Choroid plexus epithelial cell (primary cell): Measurements from ENCODE around the gene NMS.
A peak's percentile ranks its signal among the peaks of the same experiment; 100 is the strongest.

Experiments used
- DNase-seq: peaks from one replicate; pipeline ENCODE4 v3.0.0-alpha.2; 2010; ENCODE audit warnings: low read depth
- H3K4me3 ChIP-seq: 2 replicates; pipeline ENCODE4 v1.5.1; 2011; ENCODE audit warnings: low read depth, mild to moderate bottlenecking, control low read depth, low read length, moderate library complexity
- TF ChIP-seq, protein P1 (sequence below): conservative IDR thresholded peaks from 2 replicates; pipeline ENCODE4 v1.5.1; 2011; ENCODE audit warnings: low read depth, mild to moderate bottlenecking, control low read depth, inconsistent platforms, low read length, moderate library complexity

The NMS gene

DNA sequence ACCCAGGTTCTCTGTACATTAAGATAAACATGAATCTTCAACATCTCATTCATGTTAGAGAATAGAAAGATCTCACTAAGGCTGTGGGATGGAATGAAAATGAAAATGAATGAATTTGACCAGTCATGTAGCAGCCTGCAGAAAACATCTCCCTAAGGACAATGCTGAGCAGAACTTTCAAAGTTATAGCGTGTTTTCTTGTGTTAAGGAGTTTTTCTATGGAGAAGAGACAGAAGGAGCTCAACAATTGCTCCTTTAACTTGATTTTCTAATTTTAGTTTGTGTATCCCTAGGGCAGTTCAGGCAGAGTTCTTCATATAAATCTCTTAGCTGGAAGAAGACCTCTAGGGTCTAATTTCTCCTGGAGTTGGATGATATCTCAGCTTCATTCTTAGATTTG, 47.3 kb downstream of the NMS start:
- no peak overlapping the region for H3K4me3 ChIP-seq
- TF ChIP-seq, protein P1, sequence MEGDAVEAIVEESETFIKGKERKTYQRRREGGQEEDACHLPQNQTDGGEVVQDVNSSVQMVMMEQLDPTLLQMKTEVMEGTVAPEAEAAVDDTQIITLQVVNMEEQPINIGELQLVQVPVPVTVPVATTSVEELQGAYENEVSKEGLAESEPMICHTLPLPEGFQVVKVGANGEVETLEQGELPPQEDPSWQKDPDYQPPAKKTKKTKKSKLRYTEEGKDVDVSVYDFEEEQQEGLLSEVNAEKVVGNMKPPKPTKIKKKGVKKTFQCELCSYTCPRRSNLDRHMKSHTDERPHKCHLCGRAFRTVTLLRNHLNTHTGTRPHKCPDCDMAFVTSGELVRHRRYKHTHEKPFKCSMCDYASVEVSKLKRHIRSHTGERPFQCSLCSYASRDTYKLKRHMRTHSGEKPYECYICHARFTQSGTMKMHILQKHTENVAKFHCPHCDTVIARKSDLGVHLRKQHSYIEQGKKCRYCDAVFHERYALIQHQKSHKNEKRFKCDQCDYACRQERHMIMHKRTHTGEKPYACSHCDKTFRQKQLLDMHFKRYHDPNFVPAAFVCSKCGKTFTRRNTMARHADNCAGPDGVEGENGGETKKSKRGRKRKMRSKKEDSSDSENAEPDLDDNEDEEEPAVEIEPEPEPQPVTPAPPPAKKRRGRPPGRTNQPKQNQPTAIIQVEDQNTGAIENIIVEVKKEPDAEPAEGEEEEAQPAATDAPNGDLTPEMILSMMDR, result no peak
- DNase-seq, result no peak

DNA sequence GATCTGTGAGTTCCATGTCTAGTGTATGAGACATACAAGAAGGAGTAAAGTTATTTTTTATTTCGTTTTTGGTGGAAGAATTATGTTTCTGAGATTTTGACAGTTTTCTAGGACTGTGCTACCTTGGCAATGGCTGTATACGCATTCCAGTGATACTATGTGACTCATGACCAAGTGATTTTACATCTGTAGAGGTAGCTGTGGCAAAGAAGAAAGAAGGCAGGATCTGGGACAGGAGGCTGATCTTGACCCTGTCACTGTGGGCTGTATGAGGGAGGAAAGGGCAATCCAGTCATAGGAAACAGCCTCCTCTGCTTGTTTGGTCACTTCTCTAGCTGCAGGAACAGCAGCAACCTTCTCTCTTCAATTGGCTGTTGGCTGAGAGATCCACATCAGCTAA, 48.5 kb downstream of the NMS start:
- H3K4me3 ChIP-seq, result no peak overlapping the region
- TF ChIP-seq, protein P1, result no peak
- peak; percentile 7 for DNase-seq

DNA sequence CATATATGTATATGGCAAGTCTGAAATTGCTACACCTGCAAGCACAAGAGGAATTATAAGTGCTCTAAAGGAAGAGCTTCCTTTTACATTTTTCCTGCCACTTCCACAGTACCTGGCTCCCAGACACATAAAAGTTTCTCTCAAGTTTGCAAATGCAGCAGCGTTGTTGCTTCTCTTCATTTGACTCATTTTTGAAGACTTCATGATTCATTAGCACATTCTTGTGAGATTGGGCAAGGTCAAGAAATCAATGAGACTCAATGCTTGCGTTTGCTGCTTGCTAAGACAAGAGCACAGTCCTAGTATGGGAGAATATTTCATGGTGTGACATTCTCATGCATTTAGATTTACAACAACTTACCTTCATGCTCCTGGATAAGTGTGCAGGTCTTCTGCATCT, 49.9 kb downstream of the NMS start:
- TF ChIP-seq, protein P1, result no peak
- no peak for DNase-seq

DNA sequence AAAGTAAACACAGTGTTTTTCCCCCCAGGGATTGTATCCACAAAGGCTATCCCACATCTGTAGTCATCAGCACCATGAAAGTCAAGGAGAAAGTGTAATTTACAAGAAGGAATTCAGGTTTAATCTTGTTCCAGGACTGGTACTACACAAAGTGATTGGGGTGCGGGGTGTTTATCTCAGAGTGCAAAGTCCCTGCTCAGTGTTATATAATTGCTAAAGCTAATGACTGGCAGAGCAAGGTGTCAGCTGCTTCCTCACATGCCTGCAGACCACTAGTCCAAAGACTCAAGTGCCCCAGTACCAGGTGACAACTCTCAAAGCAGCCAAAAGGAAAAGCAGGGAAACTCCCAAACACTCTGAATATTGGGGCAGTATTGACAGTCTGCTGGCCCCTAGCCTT, 52.1 kb downstream of the NMS start:
- no peak for DNase-seq
- H3K4me3 ChIP-seq, result no peak overlapping the region
- TF ChIP-seq, protein P1, result no peak

More for the DNA sequence above, 49.9 kb downstream of the NMS start:
- H3K4me3 ChIP-seq, result no peak overlapping the region

GRCh38 chr2:100524331-100524730, 54.0 kb downstream of the NMS start:
- TF ChIP-seq, protein P1, result no peak
- no peak for DNase-seq
- no peak overlapping the region for H3K4me3 ChIP-seq

GRCh38 chr2:100526868-100527267, 56.6 kb downstream of the NMS start:
- no peak for DNase-seq
- no peak overlapping the region for H3K4me3 ChIP-seq
- TF ChIP-seq, protein P1, result no peak

GRCh38 chr2:100527440-100528015, 57.2 kb downstream of the NMS start:
- no peak for DNase-seq
- H3K4me3 ChIP-seq, result no peak overlapping the region
- TF ChIP-seq, protein P1, result no peak
